Stimulated activated CD4-positive, alpha-beta T cell treated with anti-CD3 and anti-CD28 coated beads, Interleukin-12 subunit alpha, Interleukin-12 subunit beta, amount 100 ng/mL, for 4 hours (primary cell): ENCODE data around the gene RAN.
A peak's percentile ranks its signal among the peaks of the same experiment; 100 is the strongest.
"Not testable (repeated sequence)": the region's sequence is repeated elsewhere in the genome, so short reads cannot be mapped to it uniquely, and the experiment has no call there.

Experiments used
- DNase-seq: peaks from one replicate; pipeline ENCODE4 v3.0.0-alpha.2; 2020

Gene RAN

DNA sequence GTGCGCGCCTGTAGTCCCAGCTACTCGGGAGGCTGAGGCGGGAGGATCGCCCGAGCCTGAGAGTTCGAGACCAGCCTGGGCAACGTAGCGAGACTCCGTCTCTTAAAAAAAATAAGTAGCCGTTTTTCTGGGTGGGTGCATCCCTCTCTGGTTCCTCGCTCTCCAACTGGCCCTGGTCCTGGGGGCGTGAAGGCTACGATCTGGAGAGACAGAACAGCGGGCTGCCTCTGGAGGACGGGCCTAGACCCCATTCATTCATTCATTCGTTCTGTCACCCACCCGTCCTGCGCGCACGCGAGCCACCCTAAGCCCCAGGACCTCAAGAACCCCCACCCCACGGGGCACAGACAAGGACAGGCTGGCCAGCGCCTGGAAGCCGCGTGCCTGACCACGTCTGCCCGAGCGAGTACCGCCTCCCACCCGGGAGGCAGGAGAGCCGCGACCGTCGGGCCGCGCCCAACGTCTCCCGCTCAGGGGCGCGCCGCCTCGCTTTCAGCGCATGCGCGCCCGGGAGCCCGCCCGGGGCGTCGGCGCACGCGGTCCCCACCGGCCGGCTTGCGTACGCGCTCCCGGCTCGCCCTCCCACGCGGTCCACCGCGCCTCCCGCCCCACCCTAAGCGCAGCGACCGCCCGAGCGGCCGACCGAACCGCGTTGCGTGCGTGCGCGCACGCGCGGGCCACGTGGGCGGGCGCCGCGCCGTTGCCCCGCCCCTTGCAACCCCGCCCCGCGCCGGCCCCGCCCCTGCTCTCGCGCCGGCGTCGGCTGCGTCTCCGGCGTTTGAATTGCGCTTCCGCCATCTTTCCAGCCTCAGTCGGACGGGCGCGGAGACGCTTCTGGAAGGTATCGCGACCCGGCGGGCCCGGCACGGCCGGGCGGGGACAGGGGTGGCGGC lies at the start of gene RAN:
Gene RAN (plus strand): TSS at position 781 of the 893 bp plus-strand sequence. CDS start 528 bp downstream, outside the sequence.
- DNase-seq: peak; percentile 92

- DNase-seq: no peak
Observed at GRCh38 chr12:130825771-130826150, 46.1 kb upstream of the RAN start.

DNA sequence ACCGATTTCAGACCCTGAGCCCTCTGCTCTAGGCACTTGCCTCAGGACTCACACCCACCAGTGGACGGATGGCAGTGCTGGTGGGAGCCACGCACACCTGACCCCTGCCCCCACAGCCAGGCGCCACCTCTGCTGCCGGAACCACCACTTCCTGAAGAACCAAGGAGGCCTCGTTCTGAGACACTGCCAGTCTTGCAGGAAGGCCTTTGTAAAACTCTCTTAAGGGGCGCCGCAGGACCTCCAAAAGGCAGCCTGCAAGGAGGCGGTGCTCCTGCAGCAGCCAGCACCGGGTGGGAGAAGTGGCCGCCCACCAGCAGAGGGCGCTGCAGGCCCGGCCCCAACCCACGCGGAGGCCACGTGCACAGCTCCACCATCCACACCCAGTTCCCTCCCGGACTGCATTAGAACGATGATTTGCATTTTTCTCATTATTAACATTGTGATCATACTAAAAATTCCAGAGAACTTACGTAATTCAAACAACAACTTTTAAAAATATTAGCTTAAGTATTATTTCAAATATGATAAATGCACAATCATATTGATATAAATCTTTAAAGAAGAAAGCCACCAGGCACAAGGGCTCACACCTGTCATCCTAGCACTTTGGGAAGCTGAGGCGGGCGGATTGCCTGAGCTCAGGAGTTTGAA lies 45.6 kb upstream of the RAN start:
- peak; percentile 68 for DNase-seq

GRCh38 chr12:130827432-130827831 lies 44.4 kb upstream of the RAN start:
- DNase-seq: no peak

DNA sequence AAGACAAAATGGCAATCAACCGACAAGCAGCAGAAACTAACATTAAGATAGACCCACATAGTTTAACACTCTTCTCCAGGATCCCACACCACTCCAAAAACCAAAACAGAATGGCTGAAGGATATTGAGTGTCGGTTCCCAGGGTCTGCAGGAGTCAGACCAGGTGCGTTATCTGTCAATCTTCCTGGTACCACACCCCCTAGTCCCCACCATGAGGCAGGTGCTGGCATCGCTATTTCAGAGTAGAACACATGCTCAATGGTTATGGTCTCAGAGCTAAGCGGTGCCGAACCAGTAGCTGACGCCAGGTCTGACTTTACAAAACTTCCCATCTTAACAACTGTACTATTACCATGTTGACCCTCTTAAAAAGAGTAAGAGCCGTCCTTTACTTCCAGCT lies 43.0 kb upstream of the RAN start:
- no peak for DNase-seq

- DNase-seq: no peak
Observed at GRCh38 chr12:130829391-130830245, 42.2 kb upstream of the RAN start.

DNA sequence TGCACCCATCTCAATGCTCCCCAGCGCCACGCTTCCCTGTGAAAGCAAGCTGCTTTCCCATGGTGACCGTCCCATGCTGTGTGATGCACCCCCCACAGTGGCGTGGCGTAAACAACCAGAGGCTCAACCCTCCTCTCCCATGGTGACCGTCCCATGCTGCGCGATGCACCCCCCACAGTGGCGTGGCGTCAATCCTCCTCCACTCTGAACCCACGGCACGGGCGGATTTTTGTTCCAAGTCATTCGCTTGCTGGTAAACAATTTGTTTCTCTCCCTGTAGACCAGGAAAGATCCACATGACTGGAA lies 41.7 kb upstream of the RAN start:
- no peak for DNase-seq

DNA sequence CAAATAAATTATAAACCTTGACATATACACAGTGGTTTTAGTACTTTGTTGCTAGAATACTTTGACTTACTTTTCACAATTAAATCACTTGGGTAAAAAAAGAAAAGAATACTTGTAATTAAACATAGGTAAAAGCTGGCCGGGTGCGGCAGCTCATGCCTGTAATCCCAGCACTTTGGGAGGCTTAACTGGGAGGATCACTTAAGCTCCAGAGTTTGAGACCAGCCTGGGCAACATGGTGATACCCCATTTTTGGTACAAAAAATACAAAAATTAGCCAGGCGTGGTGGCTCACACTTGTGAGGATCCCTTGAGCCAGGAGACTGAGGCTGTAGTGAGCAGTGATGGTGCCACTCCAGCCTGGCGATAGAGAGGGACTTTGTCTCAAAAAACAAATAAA lies 40.6 kb upstream of the RAN start:
- DNase-seq: no peak

- DNase-seq: no peak
Observed at GRCh38 chr12:130831876-130832405, 39.9 kb upstream of the RAN start.

- no peak for DNase-seq
Observed at GRCh38 chr12:130832561-130833209, 39.2 kb upstream of the RAN start.

- no peak for DNase-seq
Observed at GRCh38 chr12:130835011-130835410, 36.9 kb upstream of the RAN start.

GRCh38 chr12:130835436-130835835 lies 36.4 kb upstream of the RAN start:
- DNase-seq: no peak

DNA sequence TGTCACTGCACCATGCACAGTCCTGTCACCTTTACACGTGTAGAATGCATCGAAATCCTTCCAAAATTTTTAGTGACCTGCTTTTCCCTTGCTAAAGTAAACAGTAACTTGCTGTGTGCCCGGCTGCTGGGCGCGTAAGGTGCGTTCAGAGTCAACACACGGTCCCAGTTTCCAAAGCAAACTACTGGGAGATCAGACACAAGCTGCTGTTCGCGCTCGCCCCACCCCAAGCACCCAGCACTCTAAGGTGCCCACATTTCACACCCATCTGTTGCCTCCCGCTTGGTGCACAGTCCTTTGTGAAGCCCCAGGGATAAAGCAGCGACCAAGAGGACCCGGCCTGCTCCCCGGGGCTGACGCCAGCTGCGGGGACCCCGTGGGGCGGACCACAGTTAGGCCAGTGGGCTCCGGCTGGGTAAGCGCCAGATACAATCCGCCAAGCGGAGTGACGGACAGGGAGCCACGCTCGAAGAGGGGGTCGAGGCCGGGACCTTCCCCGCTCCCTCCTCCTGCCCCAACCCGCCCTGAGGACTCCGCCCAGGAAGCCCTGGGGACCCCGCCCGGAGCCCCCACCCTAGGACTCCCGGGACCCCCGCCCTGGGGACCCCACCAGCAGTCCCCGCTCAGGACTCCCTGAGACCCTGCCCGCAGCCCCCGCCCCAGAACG lies 33.4 kb upstream of the RAN start:
- no peak for DNase-seq

- DNase-seq: peak; percentile 90
Observed at GRCh38 chr12:130838951-130839769, 32.7 kb upstream of the RAN start, which contains the start of gene STX2. STX2 (minus strand) TSS chr12:130839250; CDS start chr12:130839099, 151 bp downstream.

- no peak for DNase-seq
Observed at GRCh38 chr12:130839770-130840404, 32.0 kb upstream of the RAN start.

DNA sequence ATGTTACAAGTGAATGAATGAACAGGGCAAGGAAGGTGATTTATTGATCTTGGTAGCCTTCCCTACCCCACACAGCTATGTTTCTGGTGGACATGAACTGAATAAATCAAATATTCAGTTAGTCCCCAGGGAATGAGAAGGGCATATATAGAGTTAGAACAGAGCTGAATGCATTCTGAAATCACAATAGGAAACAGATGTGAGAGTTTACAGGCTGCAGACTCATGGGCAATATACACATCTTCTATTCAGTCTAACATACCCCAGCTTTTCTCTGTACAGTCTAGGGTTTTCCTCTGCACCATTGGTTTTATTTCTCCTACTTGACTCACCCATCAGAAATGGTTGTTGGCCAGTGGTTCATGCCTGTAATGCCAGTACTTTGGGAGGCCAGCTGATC lies 25.5 kb upstream of the RAN start:
- no peak for DNase-seq

DNA sequence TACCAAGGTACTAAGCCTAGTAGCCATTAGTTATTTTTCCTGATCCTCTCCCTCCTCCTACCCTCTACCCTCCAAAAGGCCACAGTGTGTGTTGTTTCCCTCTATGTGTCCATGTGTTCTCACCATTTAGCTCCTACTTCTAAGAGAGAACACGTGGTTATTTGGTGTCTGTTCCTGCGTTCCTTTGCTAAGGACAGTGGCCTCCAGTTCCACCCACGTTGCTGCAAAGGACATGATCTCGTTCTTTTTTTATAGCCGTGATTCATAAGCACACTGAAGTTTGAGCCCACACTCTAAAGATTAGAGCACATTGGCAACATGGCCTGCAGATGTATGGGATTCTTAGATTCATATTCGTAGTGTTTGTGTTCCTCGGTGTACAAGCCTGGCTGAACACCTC lies 24.8 kb upstream of the RAN start:
- DNase-seq: no peak

GRCh38 chr12:130848105-130848504 lies 23.8 kb upstream of the RAN start:
- not testable (repeated sequence) for DNase-seq

- not testable (repeated sequence) for DNase-seq
Observed at GRCh38 chr12:130848785-130849305, 23.0 kb upstream of the RAN start.
